ENCODE data around the gene SETD3. TPM values are rescaled to one million over a fixed set of nuclear protein-coding genes. Genes with fewer than 3 reads are reported as not detected.

The SETD3 gene
- total RNA-seq, 3 donors from 2014 or later, result 61.6 to 119 (median 61.6) TPM

DNA sequence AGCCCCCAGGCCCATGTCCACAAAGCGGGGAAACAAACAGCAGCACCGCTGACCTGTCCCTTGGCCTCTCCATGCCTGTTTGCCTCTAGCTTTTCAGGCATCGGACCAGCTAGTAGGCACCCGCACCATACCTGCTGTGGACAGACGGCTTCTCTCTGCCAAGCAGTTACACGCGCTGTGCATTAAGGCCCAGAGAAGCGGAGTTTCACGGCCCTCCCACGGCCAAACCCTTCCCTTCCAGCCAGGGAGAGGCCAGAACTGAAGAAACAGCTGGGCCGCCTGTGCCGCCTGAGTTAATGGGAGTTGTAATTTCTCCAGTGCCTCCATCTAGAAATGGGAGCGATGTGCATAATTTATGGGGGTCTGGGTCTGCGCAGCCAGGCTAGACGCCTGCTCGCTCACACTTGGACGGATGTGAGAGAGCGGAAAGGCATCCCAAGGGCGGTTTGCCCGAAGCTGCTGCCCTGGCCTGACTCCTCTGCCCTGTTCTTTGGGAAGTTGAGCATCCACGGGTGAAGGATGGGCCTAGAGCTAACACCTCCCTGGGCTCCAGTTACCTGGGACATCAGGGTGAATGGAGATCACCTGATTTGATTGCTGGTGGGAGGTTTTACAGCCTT lies 119.0 kb downstream of the SETD3 start:
- TF ChIP-seq, protein P1, sequence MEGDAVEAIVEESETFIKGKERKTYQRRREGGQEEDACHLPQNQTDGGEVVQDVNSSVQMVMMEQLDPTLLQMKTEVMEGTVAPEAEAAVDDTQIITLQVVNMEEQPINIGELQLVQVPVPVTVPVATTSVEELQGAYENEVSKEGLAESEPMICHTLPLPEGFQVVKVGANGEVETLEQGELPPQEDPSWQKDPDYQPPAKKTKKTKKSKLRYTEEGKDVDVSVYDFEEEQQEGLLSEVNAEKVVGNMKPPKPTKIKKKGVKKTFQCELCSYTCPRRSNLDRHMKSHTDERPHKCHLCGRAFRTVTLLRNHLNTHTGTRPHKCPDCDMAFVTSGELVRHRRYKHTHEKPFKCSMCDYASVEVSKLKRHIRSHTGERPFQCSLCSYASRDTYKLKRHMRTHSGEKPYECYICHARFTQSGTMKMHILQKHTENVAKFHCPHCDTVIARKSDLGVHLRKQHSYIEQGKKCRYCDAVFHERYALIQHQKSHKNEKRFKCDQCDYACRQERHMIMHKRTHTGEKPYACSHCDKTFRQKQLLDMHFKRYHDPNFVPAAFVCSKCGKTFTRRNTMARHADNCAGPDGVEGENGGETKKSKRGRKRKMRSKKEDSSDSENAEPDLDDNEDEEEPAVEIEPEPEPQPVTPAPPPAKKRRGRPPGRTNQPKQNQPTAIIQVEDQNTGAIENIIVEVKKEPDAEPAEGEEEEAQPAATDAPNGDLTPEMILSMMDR (IDR thresholded peaks at IDR 0.05), result no peak
- no peaks in the 10 kb centered on the region for H3K9me3 ChIP-seq
- DNase-seq (no peak), ATAC-seq (no peak)
- H3K4me3 ChIP-seq, result no peak overlapping the region
- H3K4me1 ChIP-seq (ENCODE audit: low read depth), result no peaks in the 10 kb centered on the region
- intact Hi-C loops (cut with DNase I, micrococcal nuclease), result no loop called here
- H3K36me3 ChIP-seq (ENCODE audit: low read depth), result no peaks in the 10 kb centered on the region

DNA sequence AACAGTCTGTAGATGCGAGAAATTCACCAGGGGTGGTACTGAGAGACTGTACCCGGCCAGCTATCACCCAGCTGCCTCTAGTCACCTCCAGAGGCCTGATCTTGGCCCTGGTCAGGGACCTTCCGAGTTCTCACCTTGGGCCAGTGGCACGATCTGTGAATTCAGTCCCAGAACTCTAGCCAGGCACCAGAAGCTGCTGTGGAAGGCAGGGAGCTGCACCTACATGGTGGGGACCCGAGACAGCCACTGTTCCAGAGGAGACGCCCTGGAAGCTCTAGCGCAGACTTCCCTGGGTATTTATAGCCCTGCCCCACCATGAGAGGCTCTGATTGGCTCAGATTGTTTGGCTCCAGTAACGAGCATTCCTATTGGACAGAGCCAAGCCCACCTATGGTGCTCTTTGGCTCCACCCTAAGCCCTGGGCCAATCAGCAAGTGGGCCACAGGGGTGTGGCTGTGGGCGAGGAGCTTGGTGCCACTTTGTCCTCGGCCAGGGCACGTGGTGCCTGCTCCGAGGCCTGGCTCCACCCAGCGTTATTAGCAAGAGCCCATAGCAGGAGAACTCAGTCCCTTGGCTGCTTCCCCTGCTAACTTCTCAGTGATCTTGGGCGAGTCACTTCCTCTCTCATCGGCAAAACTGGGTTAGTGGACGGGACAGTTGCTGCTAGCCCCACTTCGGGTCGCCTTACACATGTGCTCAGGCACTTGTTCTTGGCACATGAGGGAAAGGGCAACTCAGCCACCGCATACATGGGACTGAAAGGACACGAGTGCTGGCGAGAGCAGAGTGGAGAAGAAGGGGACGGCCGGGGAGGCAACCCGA lies 119.7 kb downstream of the SETD3 start:
- no peak overlapping the region for H3K4me3 ChIP-seq
- no peaks in the 10 kb centered on the region for H3K9me3 ChIP-seq
- no peak for DNase-seq
- no peaks in the 10 kb centered on the region for H3K4me1 ChIP-seq (ENCODE audit: low read depth)
- ATAC-seq, result no peak
- intact Hi-C loops (cut with DNase I, micrococcal nuclease), result no loop called here
- H3K36me3 ChIP-seq (ENCODE audit: low read depth), result no peaks in the 10 kb centered on the region
- TF ChIP-seq, protein P1 (IDR thresholded peaks at IDR 0.05), result no peak

GRCh38 chr14:99359906-99360305 lies 120.8 kb downstream of the SETD3 start:
- ATAC-seq (no peak), DNase-seq (no peak)
- Histone ChIP-seq H3K9me3 (no peaks in the 10 kb centered on the region), H3K4me1 (ENCODE audit: low read depth) (no peaks in the 10 kb centered on the region), H3K36me3 (ENCODE audit: low read depth) (no peaks in the 10 kb centered on the region), H3K4me3 (no peak overlapping the region)
- TF ChIP-seq, protein P1 (IDR thresholded peaks at IDR 0.05), result no peak
- intact Hi-C loops (cut with DNase I, micrococcal nuclease), result no loop called here

- intact Hi-C loops (cut with DNase I, micrococcal nuclease), result no loop called here
- no peak overlapping the region for H3K4me3 ChIP-seq
- no peaks in the 10 kb centered on the region for H3K36me3 ChIP-seq (ENCODE audit: low read depth)
- no peak for DNase-seq
- no peak for ATAC-seq
- TF ChIP-seq, protein P1 (IDR thresholded peaks at IDR 0.05), result no peak
- no peaks in the 10 kb centered on the region for H3K9me3 ChIP-seq
- no peaks in the 10 kb centered on the region for H3K4me1 ChIP-seq (ENCODE audit: low read depth)
These were observed 122.7 kb downstream of the SETD3 start for GRCh38 chr14:99357916-99358390.

- TF ChIP-seq, protein P1 (IDR thresholded peaks at IDR 0.05), result no peak
- DNase-seq (peak in 1 of 3 donors; percentile 6), ATAC-seq (peak; percentile 45)
- Histone ChIP-seq H3K36me3 (ENCODE audit: low read depth) (no peaks in the 10 kb centered on the region), H3K4me3 (no peak overlapping the region), H3K9me3 (no peaks in the 10 kb centered on the region), H3K4me1 (ENCODE audit: low read depth) (no peaks in the 10 kb centered on the region)
- intact Hi-C loops (cut with DNase I, micrococcal nuclease), result no loop called here
These were observed 123.3 kb downstream of the SETD3 start for GRCh38 chr14:99357151-99357915.
